WTC11 (cell line): ENCODE data around the gene EHD3. TPM values are rescaled to one million over a fixed set of nuclear protein-coding genes. Genes with fewer than 3 reads are reported as not detected.
A peak's percentile ranks its signal among the peaks of the same experiment; 100 is the strongest.

ENCODE experiments used
- ATAC-seq: fragments of 200-7000 bp; cut with Tn5 transposase; 2 replicates; pipeline ENCODE4 v1.10.0; 2021; ENCODE audit warnings: mild to moderate bottlenecking, moderate library complexity
- CTCF ChIA-PET: fragments of 300-600 bp; sonication (Branson Sonifier 250); formaldehyde crosslinking; loops from one replicate; lab custom pipeline; 2021; ENCODE audit warnings: antibody characterized with exemption; lab: Charles Lee
- POLR2A ChIA-PET: fragments of 350-600 bp; sonication (Branson Sonifier 250); formaldehyde crosslinking; loops from one replicate; lab custom pipeline; 2021; ENCODE audit warnings: antibody characterized with exemption; lab: Charles Lee
- DNase-seq: peaks from one replicate; pipeline ENCODE4 v3.0.0; 2021; ENCODE audit warnings: low spot score
- H3K27ac Mint-ChIP-seq: 2 replicates; pipeline ENCODE4 v1.8.0; 2021; ENCODE audit warnings: mixed read lengths
- H3K27me3 Mint-ChIP-seq: 2 replicates; pipeline ENCODE4 v1.8.0; 2021; ENCODE audit warnings: low read depth, mild to moderate bottlenecking, moderate library complexity, mixed read lengths
- H3K36me3 Mint-ChIP-seq: 2 replicates; pipeline ENCODE4 v1.8.0; 2021; ENCODE audit warnings: mixed read lengths
- H3K4me1 Mint-ChIP-seq: 2 replicates; pipeline ENCODE4 v1.8.0; 2022; ENCODE audit warnings: mixed read lengths
- H3K4me3 Mint-ChIP-seq: 2 replicates; pipeline ENCODE4 v1.8.0; 2021; ENCODE audit warnings: mild to moderate bottlenecking, moderate library complexity, mixed read lengths
- H3K9me3 Mint-ChIP-seq: 2 replicates; pipeline ENCODE4 v1.8.0; 2021; ENCODE audit warnings: mixed read lengths
- ETV6 ChIP-seq: sonication (generic); formaldehyde crosslinking; IDR thresholded peaks from 2 replicates; pipeline ENCODE4 v1.8.1; 2022; ENCODE audit warnings: mild to moderate bottlenecking, missing genetic modification reagents
- FOXK1 ChIP-seq: sonication (generic); formaldehyde crosslinking; IDR thresholded peaks from 2 replicates; pipeline ENCODE4 v1.8.0; 2022; ENCODE audit warnings: mild to moderate bottlenecking, moderate library complexity, missing genetic modification reagents
- GTF2I ChIP-seq: fragments of 250-450 bp; sonication (Bioruptor Pico); conservative IDR thresholded peaks from 2 replicates; pipeline ENCODE4 v1.4.0; 2021; ENCODE audit warnings: mild to moderate bottlenecking
- HMGA2 ChIP-seq: fragments of 250-450 bp; sonication (Bioruptor Pico); IDR thresholded peaks from 2 replicates; pipeline ENCODE4 v1.4.0; 2021; ENCODE audit warnings: mild to moderate bottlenecking, moderate library complexity
- KAT7 ChIP-seq: sonication (generic); formaldehyde crosslinking; IDR thresholded peaks from 2 replicates; pipeline ENCODE4 v1.8.1; 2023; ENCODE audit warnings: missing genetic modification reagents, mild to moderate bottlenecking, borderline replicate concordance
- PRRX2 ChIP-seq: fragments of 250-450 bp; sonication (Bioruptor Pico); IDR thresholded peaks from 2 replicates; pipeline ENCODE4 v1.8.0; 2021; ENCODE audit warnings: mild to moderate bottlenecking
- TP53 ChIP-seq: sonication (generic); formaldehyde crosslinking; IDR thresholded peaks from 2 replicates; pipeline ENCODE4 v1.8.1; 2023; ENCODE audit warnings: mild to moderate bottlenecking, missing genetic modification reagents
- ZNF317 ChIP-seq: sonication (generic); formaldehyde crosslinking; IDR thresholded peaks from 2 replicates; pipeline ENCODE4 v1.8.1; 2023; ENCODE audit warnings: low read depth, mild to moderate bottlenecking, moderate library complexity, missing genetic modification reagents, borderline replicate concordance
- ZNF423 ChIP-seq: fragments of 250-450 bp; sonication (Bioruptor Pico); IDR thresholded peaks from 2 replicates; pipeline ENCODE4 v2.1.2; 2022; ENCODE audit warnings: mild to moderate bottlenecking, moderate library complexity
- total RNA-seq: library from RNA; stranded (reverse); gene quantifications from 3 replicates; pipeline ENCODE4 v1.2.3, GENCODE V29; 2021
- TF ChIP-seq, protein P1 (sequence below): sonication (generic); formaldehyde crosslinking; IDR thresholded peaks from 2 replicates; pipeline ENCODE4 v1.8.1; 2022; ENCODE audit warnings: mild to moderate bottlenecking, moderate library complexity, missing genetic modification reagents
- TF ChIP-seq, protein P2 (sequence below): fragments of 250-450 bp; sonication (Bioruptor Pico); IDR thresholded peaks from 2 replicates; pipeline ENCODE4 v1.9.0; 2021; ENCODE audit warnings: mild to moderate bottlenecking
- TF ChIP-seq, protein P3 (sequence below): sonication (generic); formaldehyde crosslinking; IDR thresholded peaks from 2 replicates; pipeline ENCODE4 v1.8.1; 2023; ENCODE audit warnings: mild to moderate bottlenecking, moderate library complexity, missing genetic modification reagents
- TF ChIP-seq, protein P4 (sequence below): sonication (generic); formaldehyde crosslinking; IDR thresholded peaks from 2 replicates; pipeline ENCODE4 v1.8.0; 2022; ENCODE audit warnings: mild to moderate bottlenecking, missing genetic modification reagents
- TF ChIP-seq, protein P5 (sequence below): sonication (generic); formaldehyde crosslinking; IDR thresholded peaks from 2 replicates; pipeline ENCODE4 v1.8.1; 2023; ENCODE audit warnings: mild to moderate bottlenecking, missing genetic modification reagents, moderate library complexity
- TF ChIP-seq, protein P6 (sequence below): sonication (generic); formaldehyde crosslinking; IDR thresholded peaks from 2 replicates; pipeline ENCODE4 v1.8.1; 2022; ENCODE audit warnings: mild to moderate bottlenecking, missing genetic modification reagents, moderate library complexity, borderline replicate concordance
- TF ChIP-seq, protein P7 (sequence below): sonication (generic); formaldehyde crosslinking; IDR thresholded peaks from 2 replicates; pipeline ENCODE4 v1.8.1; 2022; ENCODE audit warnings: low read depth, missing genetic modification reagents, borderline replicate concordance

The EHD3 gene
- total RNA-seq, 1 experiment from 2014 or later: 10.0 TPM

DNA sequence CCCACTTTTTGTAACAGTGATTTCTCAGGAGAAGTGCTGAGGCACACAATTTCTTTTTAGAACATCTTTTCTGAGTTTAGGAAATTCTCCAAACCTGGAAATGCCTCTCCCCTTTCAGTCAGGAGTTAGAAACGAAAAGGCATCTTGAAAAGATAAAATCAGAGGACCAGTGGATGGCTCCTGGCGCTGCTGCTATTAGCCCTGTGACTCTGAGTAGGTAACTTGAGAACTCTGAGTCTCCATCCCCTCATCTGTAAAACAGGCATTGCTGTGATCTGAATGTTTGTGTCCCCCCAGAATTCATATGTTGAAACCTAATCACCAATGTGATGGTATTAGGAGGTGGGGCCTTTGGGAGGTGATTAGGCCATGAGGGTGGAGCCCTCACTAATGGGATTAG is 50.2 kb downstream of the EHD3 start:
- no peak overlapping the region for H3K27ac Mint-ChIP-seq
- no peaks in the 10 kb centered on the region for H3K36me3 Mint-ChIP-seq
- TF ChIP-seq, protein P1, sequence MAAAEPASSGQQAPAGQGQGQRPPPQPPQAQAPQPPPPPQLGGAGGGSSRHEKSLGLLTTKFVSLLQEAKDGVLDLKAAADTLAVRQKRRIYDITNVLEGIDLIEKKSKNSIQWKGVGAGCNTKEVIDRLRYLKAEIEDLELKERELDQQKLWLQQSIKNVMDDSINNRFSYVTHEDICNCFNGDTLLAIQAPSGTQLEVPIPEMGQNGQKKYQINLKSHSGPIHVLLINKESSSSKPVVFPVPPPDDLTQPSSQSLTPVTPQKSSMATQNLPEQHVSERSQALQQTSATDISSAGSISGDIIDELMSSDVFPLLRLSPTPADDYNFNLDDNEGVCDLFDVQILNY (CRISPR knock-in tag): no peak
- TF ChIP-seq PRRX2 (CRISPR knock-in tag): no peak
- TF ChIP-seq ZNF317 (CRISPR knock-in tag): no peak
- no peak for TF ChIP-seq TP53 (CRISPR knock-in tag)
- TF ChIP-seq GTF2I (CRISPR knock-in tag): no peak
- TF ChIP-seq, protein P2, sequence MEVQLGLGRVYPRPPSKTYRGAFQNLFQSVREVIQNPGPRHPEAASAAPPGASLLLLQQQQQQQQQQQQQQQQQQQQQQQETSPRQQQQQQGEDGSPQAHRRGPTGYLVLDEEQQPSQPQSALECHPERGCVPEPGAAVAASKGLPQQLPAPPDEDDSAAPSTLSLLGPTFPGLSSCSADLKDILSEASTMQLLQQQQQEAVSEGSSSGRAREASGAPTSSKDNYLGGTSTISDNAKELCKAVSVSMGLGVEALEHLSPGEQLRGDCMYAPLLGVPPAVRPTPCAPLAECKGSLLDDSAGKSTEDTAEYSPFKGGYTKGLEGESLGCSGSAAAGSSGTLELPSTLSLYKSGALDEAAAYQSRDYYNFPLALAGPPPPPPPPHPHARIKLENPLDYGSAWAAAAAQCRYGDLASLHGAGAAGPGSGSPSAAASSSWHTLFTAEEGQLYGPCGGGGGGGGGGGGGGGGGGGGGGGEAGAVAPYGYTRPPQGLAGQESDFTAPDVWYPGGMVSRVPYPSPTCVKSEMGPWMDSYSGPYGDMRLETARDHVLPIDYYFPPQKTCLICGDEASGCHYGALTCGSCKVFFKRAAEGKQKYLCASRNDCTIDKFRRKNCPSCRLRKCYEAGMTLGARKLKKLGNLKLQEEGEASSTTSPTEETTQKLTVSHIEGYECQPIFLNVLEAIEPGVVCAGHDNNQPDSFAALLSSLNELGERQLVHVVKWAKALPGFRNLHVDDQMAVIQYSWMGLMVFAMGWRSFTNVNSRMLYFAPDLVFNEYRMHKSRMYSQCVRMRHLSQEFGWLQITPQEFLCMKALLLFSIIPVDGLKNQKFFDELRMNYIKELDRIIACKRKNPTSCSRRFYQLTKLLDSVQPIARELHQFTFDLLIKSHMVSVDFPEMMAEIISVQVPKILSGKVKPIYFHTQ (CRISPR knock-in tag): no peak
- TF ChIP-seq, protein P3, sequence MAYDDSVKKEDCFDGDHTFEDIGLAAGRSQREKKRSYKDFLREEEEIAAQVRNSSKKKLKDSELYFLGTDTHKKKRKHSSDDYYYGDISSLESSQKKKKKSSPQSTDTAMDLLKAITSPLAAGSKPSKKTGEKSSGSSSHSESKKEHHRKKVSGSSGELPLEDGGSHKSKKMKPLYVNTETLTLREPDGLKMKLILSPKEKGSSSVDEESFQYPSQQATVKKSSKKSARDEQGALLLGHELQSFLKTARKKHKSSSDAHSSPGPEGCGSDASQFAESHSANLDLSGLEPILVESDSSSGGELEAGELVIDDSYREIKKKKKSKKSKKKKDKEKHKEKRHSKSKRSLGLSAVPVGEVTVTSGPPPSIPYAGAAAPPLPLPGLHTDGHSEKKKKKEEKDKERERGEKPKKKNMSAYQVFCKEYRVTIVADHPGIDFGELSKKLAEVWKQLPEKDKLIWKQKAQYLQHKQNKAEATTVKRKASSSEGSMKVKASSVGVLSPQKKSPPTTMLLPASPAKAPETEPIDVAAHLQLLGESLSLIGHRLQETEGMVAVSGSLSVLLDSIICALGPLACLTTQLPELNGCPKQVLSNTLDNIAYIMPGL (CRISPR knock-in tag): no peak
- ChIA-PET POLR2A (no interaction called here), CTCF (interaction anchor here (1.3 to 1.5 kb wide), 2 partner anchors 10 to 49 kb away, joined by 3 read pairs; no protein-coding TSS in a partner anchor)
- H3K4me3 Mint-ChIP-seq: no peak overlapping the region
- H3K4me1 Mint-ChIP-seq: peaks cover 24% of the 10 kb centered on the region
- DNase-seq: no peak
- no peaks in the 10 kb centered on the region; the same call in 1 of the 2 replicates for H3K27me3 Mint-ChIP-seq
- no peak for ATAC-seq
- H3K9me3 Mint-ChIP-seq: peaks cover 6% of the 10 kb centered on the region; the same call in 1 of the 2 replicates

DNA sequence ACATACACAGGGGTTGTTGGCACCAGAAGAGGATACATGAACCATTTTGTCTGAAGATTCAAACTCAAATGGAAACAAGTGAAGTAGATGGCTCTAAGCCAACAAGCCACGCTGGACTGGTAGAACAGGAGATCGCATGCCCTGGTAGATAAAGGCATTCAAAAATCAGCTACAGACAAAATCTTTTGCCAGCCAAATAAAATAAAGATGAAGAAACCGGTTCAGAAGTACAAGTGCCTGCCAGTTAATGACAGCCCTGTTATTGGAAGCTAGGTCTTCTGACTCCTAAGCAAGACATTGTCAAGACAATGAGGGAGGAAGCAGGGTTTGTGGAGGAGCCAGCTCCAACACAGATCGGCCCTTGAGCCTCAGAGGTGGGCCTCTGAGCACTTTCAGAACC is 52.3 kb downstream of the EHD3 start:
- H3K4me3 Mint-ChIP-seq: no peak overlapping the region
- H3K27me3 Mint-ChIP-seq: no peaks in the 10 kb centered on the region; the same call in 1 of the 2 replicates
- peaks cover 8% of the 10 kb centered on the region for H3K9me3 Mint-ChIP-seq
- ChIA-PET CTCF (interaction anchor here (0.7 to 1.3 kb wide), 3 partner anchors 92 to 575 kb away, joined by 3 to 4 read pairs (median 3); no protein-coding TSS in a partner anchor), POLR2A (interaction anchor here (0.6 to 1.0 kb wide), 2 partner anchors 131 to 984 kb away, joined by 3 to 4 read pairs; no protein-coding TSS in a partner anchor)
- DNase-seq: no peak
- TF ChIP-seq ZNF423 (CRISPR knock-in tag) (no peak), ETV6 (no peak), HMGA2 (CRISPR knock-in tag) (no peak), KAT7 (CRISPR knock-in tag) (no peak), FOXK1 (CRISPR knock-in tag) (no peak)
- TF ChIP-seq, protein P4, sequence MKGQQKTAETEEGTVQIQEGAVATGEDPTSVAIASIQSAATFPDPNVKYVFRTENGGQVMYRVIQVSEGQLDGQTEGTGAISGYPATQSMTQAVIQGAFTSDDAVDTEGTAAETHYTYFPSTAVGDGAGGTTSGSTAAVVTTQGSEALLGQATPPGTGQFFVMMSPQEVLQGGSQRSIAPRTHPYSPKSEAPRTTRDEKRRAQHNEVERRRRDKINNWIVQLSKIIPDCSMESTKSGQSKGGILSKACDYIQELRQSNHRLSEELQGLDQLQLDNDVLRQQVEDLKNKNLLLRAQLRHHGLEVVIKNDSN (CRISPR knock-in tag): no peak
- TF ChIP-seq, protein P5, sequence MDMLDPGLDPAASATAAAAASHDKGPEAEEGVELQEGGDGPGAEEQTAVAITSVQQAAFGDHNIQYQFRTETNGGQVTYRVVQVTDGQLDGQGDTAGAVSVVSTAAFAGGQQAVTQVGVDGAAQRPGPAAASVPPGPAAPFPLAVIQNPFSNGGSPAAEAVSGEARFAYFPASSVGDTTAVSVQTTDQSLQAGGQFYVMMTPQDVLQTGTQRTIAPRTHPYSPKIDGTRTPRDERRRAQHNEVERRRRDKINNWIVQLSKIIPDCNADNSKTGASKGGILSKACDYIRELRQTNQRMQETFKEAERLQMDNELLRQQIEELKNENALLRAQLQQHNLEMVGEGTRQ (CRISPR knock-in tag): no peak
- TF ChIP-seq, protein P6, sequence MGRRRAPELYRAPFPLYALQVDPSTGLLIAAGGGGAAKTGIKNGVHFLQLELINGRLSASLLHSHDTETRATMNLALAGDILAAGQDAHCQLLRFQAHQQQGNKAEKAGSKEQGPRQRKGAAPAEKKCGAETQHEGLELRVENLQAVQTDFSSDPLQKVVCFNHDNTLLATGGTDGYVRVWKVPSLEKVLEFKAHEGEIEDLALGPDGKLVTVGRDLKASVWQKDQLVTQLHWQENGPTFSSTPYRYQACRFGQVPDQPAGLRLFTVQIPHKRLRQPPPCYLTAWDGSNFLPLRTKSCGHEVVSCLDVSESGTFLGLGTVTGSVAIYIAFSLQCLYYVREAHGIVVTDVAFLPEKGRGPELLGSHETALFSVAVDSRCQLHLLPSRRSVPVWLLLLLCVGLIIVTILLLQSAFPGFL (CRISPR knock-in tag): no peak
- TF ChIP-seq, protein P7, sequence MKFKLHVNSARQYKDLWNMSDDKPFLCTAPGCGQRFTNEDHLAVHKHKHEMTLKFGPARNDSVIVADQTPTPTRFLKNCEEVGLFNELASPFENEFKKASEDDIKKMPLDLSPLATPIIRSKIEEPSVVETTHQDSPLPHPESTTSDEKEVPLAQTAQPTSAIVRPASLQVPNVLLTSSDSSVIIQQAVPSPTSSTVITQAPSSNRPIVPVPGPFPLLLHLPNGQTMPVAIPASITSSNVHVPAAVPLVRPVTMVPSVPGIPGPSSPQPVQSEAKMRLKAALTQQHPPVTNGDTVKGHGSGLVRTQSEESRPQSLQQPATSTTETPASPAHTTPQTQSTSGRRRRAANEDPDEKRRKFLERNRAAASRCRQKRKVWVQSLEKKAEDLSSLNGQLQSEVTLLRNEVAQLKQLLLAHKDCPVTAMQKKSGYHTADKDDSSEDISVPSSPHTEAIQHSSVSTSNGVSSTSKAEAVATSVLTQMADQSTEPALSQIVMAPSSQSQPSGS (CRISPR knock-in tag): no peak
- TF ChIP-seq, all 79 proteins: peak for 0
- ATAC-seq: peak; percentile 51; the same call in 1 of the 2 replicates
- H3K4me1 Mint-ChIP-seq: peaks cover 24% of the 10 kb centered on the region
- 0 out of 2 replicates have a peak overlapping the region, but pooled peaks have one; percentile 9 for H3K27ac Mint-ChIP-seq
- 0 out of 2 replicates have a peak, but pooled peaks cover 2% of the 10 kb centered on the region for H3K36me3 Mint-ChIP-seq
